Astrocyte of the spinal cord (primary cell): ENCODE measurements around the gene UNC119B.
A peak's percentile ranks its signal among the peaks of the same experiment; 100 is the strongest.

ENCODE experiments used
- DNase-seq: peaks from one replicate; pipeline ENCODE4 v3.0.0; 2011; ENCODE audit warnings: low read depth, low spot score
- H3K4me3 ChIP-seq: 2 replicates; pipeline ENCODE4 v1.5.1; 2011; ENCODE audit warnings: low read depth, mild to moderate bottlenecking, low read length, moderate library complexity
- in situ Hi-C: cut with HindIII; loops from 2 replicates; pipeline ENCODE4 v1.10.0; 2017; ENCODE audit warnings: low sequenced_read_pairs
- TF ChIP-seq, protein P1 (sequence below): IDR thresholded peaks from 2 replicates; pipeline ENCODE4 v1.5.1; 2012; ENCODE audit warnings: low read depth, mild to moderate bottlenecking, low read length, inconsistent platforms

Gene UNC119B

DNA sequence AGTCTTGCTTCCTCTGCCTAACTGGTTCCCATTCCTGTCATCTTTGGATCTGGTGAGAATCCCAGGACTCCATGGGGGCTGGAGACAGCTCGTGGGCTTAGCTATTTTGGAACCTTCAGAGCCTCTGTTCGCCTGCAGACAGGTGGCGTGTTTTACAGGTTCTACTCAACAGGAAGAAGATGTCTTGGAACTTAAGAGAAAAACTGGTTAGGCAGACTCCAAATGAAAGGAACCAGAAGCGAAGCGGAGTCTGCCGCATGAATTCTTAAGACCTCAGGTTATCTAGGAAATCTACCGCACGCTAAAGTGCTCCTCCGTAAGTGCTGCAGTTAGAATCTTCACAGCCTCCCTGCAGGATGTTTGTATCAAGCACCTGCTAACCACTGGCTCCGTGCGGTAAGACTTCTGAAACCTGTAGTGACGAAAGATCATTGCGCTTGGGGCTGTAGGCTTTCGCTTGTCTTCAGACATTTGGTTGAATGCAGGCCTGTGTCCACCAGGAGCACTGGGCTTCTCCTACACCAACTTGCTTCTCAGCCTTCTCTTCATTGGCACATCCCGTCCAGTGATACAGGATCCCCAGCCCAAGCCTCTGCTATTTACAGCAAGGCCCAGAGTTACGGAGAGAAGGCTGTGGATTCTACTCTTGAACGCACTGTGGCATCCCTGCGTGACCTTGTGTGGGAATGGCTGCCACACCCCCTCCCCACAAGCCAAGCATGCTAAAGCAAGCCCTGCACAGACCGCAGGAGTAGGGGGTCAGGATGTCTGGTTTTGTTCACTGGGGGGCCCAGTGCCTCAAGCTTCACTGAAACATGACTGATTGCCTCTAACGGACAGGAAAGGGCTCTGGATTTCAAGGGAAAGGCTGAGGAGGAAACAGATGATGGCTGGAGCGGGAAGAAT, 50.3 kb downstream of the UNC119B start:
- no peak overlapping the region for H3K4me3 ChIP-seq
- no peak for DNase-seq
- in situ Hi-C loops = no loop called here
- TF ChIP-seq, protein P1, sequence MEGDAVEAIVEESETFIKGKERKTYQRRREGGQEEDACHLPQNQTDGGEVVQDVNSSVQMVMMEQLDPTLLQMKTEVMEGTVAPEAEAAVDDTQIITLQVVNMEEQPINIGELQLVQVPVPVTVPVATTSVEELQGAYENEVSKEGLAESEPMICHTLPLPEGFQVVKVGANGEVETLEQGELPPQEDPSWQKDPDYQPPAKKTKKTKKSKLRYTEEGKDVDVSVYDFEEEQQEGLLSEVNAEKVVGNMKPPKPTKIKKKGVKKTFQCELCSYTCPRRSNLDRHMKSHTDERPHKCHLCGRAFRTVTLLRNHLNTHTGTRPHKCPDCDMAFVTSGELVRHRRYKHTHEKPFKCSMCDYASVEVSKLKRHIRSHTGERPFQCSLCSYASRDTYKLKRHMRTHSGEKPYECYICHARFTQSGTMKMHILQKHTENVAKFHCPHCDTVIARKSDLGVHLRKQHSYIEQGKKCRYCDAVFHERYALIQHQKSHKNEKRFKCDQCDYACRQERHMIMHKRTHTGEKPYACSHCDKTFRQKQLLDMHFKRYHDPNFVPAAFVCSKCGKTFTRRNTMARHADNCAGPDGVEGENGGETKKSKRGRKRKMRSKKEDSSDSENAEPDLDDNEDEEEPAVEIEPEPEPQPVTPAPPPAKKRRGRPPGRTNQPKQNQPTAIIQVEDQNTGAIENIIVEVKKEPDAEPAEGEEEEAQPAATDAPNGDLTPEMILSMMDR = no peak

DNA sequence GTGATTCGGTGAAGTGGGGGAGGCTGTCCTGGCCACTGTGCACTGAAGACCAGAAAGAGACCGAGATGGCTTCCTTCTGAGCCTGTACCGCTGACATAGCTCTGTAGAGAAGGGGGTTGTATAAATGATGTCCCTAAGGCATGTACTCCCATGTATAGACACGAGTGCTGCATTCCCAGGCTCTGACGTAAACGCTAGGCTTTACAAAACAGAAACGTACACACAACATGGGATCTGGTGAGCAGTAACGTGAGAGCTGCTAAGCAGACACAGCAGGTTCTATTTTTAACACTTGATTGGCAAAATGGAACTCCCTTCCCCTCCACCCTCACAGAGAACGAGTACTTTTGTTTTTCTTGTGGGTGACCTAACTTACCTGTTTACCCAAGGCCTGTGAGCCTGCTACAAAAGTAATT, 51.3 kb downstream of the UNC119B start:
- in situ Hi-C loops = no loop called here
- TF ChIP-seq, protein P1 = no peak
- no peak overlapping the region for H3K4me3 ChIP-seq
- peak; percentile 83 for DNase-seq

DNA sequence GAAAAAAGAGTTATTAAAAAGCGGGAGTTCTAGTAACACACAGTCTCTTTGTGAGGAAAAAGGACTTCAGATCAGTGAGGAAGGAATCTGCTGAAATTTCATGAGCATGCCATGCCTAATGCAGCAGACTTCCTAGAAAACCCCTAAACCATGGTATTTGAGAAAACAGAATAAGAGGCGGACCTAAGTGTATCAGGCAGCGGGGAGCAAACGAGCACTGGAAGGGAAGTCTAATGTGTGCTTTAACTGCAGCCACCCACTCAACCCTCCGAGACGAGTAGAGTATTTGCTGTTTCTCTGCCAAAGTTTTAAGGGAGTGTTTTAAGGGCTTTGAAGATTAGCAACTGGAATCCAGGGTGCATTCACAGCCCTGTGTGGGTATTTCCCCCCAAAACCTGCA, 51.8 kb downstream of the UNC119B start:
- no peak overlapping the region for H3K4me3 ChIP-seq
- in situ Hi-C loops = no loop called here
- TF ChIP-seq, protein P1 = no peak
- DNase-seq = peak; percentile 5

DNA sequence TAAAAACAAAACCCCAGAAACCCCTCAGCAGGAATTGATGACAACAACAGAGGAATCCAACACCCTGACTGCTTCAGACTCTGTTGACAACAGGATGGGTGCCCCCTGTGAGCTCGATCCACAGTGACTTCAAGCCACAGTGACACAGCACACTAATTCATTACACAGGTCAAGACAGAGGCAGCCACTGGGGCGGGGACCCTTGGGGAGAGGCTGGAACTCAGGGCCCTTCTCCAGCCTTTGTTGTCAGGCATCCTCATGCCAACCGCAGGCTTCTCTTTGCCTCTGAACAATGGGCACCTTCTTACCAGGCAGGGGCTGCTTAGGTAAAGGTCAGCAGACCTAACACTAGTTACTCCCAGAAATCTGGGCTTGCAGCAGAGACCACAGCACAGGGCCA, 53.0 kb downstream of the UNC119B start:
- in situ Hi-C loops = no loop called here
- TF ChIP-seq, protein P1 = no peak
- H3K4me3 ChIP-seq = no peak overlapping the region
- no peak for DNase-seq

DNA sequence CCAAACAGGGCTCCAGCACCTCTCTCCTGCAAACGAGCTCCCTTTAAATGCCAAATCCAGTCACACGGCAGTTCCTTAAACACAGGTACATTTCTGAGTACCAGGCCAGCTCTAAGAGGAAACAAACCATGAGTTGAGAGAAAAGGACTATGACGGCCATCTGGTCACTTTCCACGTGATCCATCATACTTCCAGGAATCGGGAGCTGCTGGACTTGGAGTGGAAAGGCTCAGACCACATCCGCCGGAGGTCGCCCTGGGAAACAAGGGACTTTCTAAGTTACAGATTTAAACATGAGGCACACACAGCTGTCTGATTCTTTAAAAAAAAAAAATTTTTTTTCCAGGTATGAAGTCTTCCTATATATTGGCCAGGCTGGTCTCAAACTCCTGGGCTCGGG, 54.6 kb downstream of the UNC119B start:
- H3K4me3 ChIP-seq = no peak overlapping the region
- in situ Hi-C loops = no loop called here
- DNase-seq = no peak
- TF ChIP-seq, protein P1 = no peak

DNA sequence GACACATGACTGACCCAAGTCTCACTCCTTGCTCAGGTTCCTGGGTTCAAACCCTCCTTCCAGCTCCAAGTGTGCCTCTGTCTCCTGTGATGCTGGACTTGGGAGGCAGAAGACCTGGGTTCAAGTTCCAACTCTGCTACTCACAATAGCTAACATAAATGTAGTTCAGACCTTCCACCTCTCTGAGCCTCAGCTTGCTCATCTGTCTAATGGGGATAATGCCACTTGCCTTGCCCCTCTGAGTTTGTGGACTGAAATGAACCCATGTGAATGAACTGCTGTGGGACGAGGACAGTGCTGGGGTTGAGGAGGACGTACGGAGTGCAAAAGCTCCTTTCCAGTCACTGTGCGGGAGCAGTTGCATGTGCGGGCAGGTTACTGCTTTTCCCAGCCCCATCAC, 56.3 kb downstream of the UNC119B start:
- no peak overlapping the region for H3K4me3 ChIP-seq
- DNase-seq = no peak
- TF ChIP-seq, protein P1 = no peak
- in situ Hi-C loops = no loop called here
